Ishikawa (cell line): ENCODE results near the gene TECTA.

Experiments
- CEBPB ChIP-seq: IDR thresholded peaks from 2 replicates; pipeline ENCODE4 v1.6.1; 2012
- CREB1 ChIP-seq: IDR thresholded peaks from 2 replicates; pipeline ENCODE4 v1.6.1; 2012; ENCODE audit warnings: low read depth
- EP300 ChIP-seq: IDR thresholded peaks from 2 replicates; pipeline ENCODE4 v1.6.1; 2012; ENCODE audit warnings: borderline replicate concordance
- USF1 ChIP-seq: IDR thresholded peaks from 2 replicates; pipeline ENCODE4 v1.6.1; 2012

DNA sequence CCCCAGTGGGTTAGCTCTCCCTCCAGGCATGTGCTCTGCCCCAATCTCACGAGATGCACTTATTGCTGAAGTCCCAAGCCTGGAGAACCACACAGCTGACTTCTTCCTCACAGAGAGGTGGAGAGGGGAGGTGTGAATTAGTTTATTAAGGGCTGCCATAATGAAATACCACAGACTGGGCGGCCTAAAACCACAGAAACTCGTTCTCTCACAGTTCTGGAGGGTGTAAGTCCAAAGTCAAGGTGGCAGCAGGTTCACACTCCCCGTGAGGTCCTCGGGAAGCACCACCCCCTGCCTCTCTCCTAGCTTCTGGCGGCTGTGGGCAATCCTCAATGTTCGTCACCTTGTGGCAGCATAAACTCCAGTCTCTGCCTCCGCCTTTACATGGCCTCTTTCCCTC, 39.3 kb downstream of the TECTA start:
- TF ChIP-seq CREB1, result no peak
- no peak for TF ChIP-seq EP300
- no peak for TF ChIP-seq CEBPB
- TF ChIP-seq USF1, result no peak
